ENCODE results near the gene PRKCZ. TPM values are rescaled to one million over a fixed set of nuclear protein-coding genes. Genes with fewer than 3 reads are reported as not detected.

Gene PRKCZ
- total and polyA plus RNA-seq, 2 of the 4 experiments (the other 2 are of a cell fraction) = 2.0 to 3.5 TPM

DNA sequence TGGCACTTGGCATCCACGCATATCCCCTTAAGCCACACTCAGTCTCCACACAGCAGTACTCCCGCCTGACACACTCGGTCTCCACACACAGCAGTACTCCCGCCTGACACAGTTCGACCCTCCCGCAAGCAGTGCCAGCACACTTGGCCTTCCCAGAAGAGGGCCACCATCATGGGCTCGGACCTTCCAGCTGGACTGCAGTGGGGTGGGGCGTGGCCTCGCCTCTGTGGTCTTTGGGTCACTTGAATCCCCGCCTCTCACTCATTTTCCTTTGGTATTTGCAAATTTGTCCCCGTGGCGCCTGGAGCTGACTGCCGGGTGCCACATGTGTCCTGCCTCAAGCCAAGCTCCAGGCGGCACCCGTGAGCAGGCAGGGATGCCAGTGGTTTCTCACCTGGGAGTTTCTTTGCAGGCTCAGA lies 80.7 kb downstream of the PRKCZ start:
- Histone ChIP-seq H2AK9ac (replicated peaks; ENCODE audit: low read depth, low read length, poor library complexity) (no peak overlapping the region), H3K27ac (ENCODE audit: insufficient read depth, low read length) (no peak overlapping the region), H3K4me2 (ENCODE audit: low read depth, low read length) (no peak overlapping the region), H3K4ac (ENCODE audit: low read depth, low read length) (no peak overlapping the region), H2AK5ac (ENCODE audit: low read depth, low read length) (no peak overlapping the region), H3K14ac (replicated peaks; ENCODE audit: low read depth, low read length) (no peak overlapping the region), H3K23ac (ENCODE audit: low read depth, low read length) (no peak overlapping the region), H3K27me3 (ENCODE audit: control insufficient read depth, insufficient read depth, low read length) (no peaks in the 10 kb centered on the region; the same call in 1 of the 2 replicates), H4K5ac (ENCODE audit: low read depth, low read length) (no peak overlapping the region), H3K18ac (ENCODE audit: low read depth, low read length) (no peak overlapping the region), H2BK120ac (ENCODE audit: low read depth, low read length) (no peak overlapping the region), H2BK15ac (ENCODE audit: low read depth, low read length) (no peak overlapping the region), H4K8ac (ENCODE audit: low read depth in 2 of 2, low read length in 2 of 2) (no peak overlapping the region), H2BK20ac (ENCODE audit: low read depth, low read length) (no peak overlapping the region), H3K9me3 (ENCODE audit: control insufficient read depth, insufficient read depth, low read length) (no peaks in the 10 kb centered on the region), H3K9ac (ENCODE audit: low read depth, low read length) (no peak overlapping the region), H3K4me1 (ENCODE audit: control insufficient read depth, insufficient read depth, low read length) (peaks cover 16% of the 10 kb centered on the region), H4K91ac (ENCODE audit: insufficient read depth, low read depth, low read length) (no peak overlapping the region), H3K79me1 (ENCODE audit: low read depth in 1 of 2, low read length in 2 of 2) (no peaks in the 10 kb centered on the region), H3K9me1 (ENCODE audit: insufficient read depth, low read length) (peaks cover under 1% of the 10 kb centered on the region), H2AFZ (replicated peaks; ENCODE audit: low read length, poor library complexity) (no peak overlapping the region), H3K36me3 (ENCODE audit: control insufficient read depth, insufficient read depth, low read length) (no peaks in the 10 kb centered on the region), H3K4me3 (ENCODE audit: insufficient read depth, low read depth, low read length) (no peak overlapping the region), H3K56ac (ENCODE audit: extremely low read depth, insufficient read depth, low read length) (no peak overlapping the region), H4K20me1 (ENCODE audit: insufficient read depth, low read length) (no peaks in the 10 kb centered on the region), H2BK5ac (ENCODE audit: low read depth, low read length, poor library complexity, severe bottlenecking) (no peak overlapping the region)
- TF ChIP-seq RFX5 (IDR thresholded peaks at IDR 0.05; ENCODE audit: low read depth, low read length) (no peak), CHD1 (IDR thresholded peaks at IDR 0.05; ENCODE audit: low read depth, low read length) (no peak), MXI1 (IDR thresholded peaks at IDR 0.05; ENCODE audit: borderline replicate concordance, low read depth, low read length) (no peak), CEBPB (IDR thresholded peaks at IDR 0.05; ENCODE audit: low read depth, low read length) (no peak), BHLHE40 (IDR thresholded peaks at IDR 0.05; ENCODE audit: low read depth, low read length) (no peak), SMC3 (IDR thresholded peaks at IDR 0.05; ENCODE audit: low read depth, low read length) (no peak), MAFK (IDR thresholded peaks at IDR 0.05; ENCODE audit: low read depth, low read length) (no peak), RAD21 (IDR thresholded peaks at IDR 0.05; ENCODE audit: low read length) (no peak), RCOR1 (IDR thresholded peaks at IDR 0.05; ENCODE audit: insufficient replicate concordance, low read length) (no peak), MAZ (IDR thresholded peaks at IDR 0.05; ENCODE audit: borderline replicate concordance, low read depth, low read length) (no peak)
- TF ChIP-seq, protein P1, sequence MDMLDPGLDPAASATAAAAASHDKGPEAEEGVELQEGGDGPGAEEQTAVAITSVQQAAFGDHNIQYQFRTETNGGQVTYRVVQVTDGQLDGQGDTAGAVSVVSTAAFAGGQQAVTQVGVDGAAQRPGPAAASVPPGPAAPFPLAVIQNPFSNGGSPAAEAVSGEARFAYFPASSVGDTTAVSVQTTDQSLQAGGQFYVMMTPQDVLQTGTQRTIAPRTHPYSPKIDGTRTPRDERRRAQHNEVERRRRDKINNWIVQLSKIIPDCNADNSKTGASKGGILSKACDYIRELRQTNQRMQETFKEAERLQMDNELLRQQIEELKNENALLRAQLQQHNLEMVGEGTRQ (IDR thresholded peaks at IDR 0.05; ENCODE audit: low read depth, low read length) = no peak
- TF ChIP-seq, protein P2, sequence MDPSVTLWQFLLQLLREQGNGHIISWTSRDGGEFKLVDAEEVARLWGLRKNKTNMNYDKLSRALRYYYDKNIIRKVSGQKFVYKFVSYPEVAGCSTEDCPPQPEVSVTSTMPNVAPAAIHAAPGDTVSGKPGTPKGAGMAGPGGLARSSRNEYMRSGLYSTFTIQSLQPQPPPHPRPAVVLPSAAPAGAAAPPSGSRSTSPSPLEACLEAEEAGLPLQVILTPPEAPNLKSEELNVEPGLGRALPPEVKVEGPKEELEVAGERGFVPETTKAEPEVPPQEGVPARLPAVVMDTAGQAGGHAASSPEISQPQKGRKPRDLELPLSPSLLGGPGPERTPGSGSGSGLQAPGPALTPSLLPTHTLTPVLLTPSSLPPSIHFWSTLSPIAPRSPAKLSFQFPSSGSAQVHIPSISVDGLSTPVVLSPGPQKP (IDR thresholded peaks at IDR 0.05; ENCODE audit: borderline replicate concordance, low read depth, low read length) = no peak
- TF ChIP-seq, protein P3, sequence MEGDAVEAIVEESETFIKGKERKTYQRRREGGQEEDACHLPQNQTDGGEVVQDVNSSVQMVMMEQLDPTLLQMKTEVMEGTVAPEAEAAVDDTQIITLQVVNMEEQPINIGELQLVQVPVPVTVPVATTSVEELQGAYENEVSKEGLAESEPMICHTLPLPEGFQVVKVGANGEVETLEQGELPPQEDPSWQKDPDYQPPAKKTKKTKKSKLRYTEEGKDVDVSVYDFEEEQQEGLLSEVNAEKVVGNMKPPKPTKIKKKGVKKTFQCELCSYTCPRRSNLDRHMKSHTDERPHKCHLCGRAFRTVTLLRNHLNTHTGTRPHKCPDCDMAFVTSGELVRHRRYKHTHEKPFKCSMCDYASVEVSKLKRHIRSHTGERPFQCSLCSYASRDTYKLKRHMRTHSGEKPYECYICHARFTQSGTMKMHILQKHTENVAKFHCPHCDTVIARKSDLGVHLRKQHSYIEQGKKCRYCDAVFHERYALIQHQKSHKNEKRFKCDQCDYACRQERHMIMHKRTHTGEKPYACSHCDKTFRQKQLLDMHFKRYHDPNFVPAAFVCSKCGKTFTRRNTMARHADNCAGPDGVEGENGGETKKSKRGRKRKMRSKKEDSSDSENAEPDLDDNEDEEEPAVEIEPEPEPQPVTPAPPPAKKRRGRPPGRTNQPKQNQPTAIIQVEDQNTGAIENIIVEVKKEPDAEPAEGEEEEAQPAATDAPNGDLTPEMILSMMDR (conservative IDR thresholded peaks at IDR 0.05; ENCODE audit: low read depth, low read length) = no peak
- DNase-seq (no peak), ATAC-seq (ENCODE audit: low read depth) (no peak)
- BruUV-seq (replicated peaks) = no TSS peak
- in situ Hi-C loops (cut with MboI; ENCODE audit: low sequenced_read_pairs) = no loop called here
- 94% methylated on average over 9 of the region's 15 CpGs; no CpG with 5 or more reads in 1 of the 2 experiments for WGBS, 2 experiments (ENCODE audit: extremely low coverage in 2 of 2, insufficient read length in 1 of 2)
- ChIA-PET CTCF (interaction anchor here (0.9 kb wide), 1 partner anchor 86 kb away, joined by 3 read pairs; no protein-coding TSS in a partner anchor), POLR2A (ENCODE audit: unreplicated experiment) (no interaction called here)
- intact Hi-C loops (cut with micrococcal nuclease) = no loop called here
- dilution Hi-C loops (cut with HindIII; ENCODE audit: low sequenced_read_pairs, unreplicated experiment) = no loop called here
